Left lung (tissue), 10 donors: Measurements from ENCODE around the gene ATF5. TPM values are rescaled to one million over a fixed set of nuclear protein-coding genes. Genes with fewer than 3 reads are reported as not detected.
"Not testable (repeated sequence)": the region's sequence is repeated elsewhere in the genome, so short reads cannot be mapped to it uniquely, and the experiment has no call there.

Experiments
- ATAC-seq: fragments of 200-7000 bp; cut with Tn5 transposase; one replicate; pipeline ENCODE4 v1.9.1; 2020; ENCODE audit warnings: moderate library complexity
- DNase-seq, 4 donors: peaks; one replicate each; pipeline ENCODE4 v3.0.0-alpha.2; 2013 to 2020
- H3K27ac ChIP-seq, 2 donors: fragments of 200-600 bp; sonication (generic) in 1 of 2; one replicate each; pipeline versions ENCODE4 v1.5.0 to v1.8.0; 2020 to 2021
- H3K27me3 ChIP-seq, 2 donors: fragments of 200-600 bp; sonication (generic) in 1 of 2; one replicate each; pipeline versions ENCODE4 v1.5.0 to v1.8.0; 2020 to 2021
- H3K36me3 ChIP-seq, 2 donors: fragments of 200-600 bp; sonication (generic) in 1 of 2; one replicate each; pipeline versions ENCODE4 v1.5.0 to v1.8.0; 2020 to 2021
- H3K4me1 ChIP-seq, 2 donors: fragments of 200-600 bp; one replicate each; pipeline ENCODE4 v1.8.0; 2021
- H3K4me3 ChIP-seq, 2 donors: fragments of 200-600 bp; sonication (generic) in 1 of 2; one replicate each; pipeline versions ENCODE4 v1.5.0 to v1.8.0; 2020 to 2021; ENCODE audit warnings: mild to moderate bottlenecking in 1 of 2
- H3K9me3 ChIP-seq, 2 donors: fragments of 200-600 bp; sonication (generic) in 1 of 2; one replicate each; pipeline versions ENCODE4 v1.5.0 to v1.8.0; 2020 to 2021
- CTCF ChIP-seq, 2 donors: fragments of 200-600 bp; sonication (generic) in 1 of 2; IDR thresholded peaks; one replicate each; pipeline versions ENCODE4 v1.5.0 to v1.8.0; 2021; ENCODE audit warnings: antibody characterized with exemption in 2 of 2
- intact Hi-C, 2 donors: fragments of 100-400 bp; cut with DNase I; formaldehyde crosslinking; loops; one replicate each; pipeline versions ENCODE4 v1.11.2 to v1.14.2; 2022
- polyA plus RNA-seq, 6 donors: library from polyadenylated mRNA; unstranded; fragments of 120-200 nt; gene quantifications; one replicate each; pipeline ENCODE4 v1.2.1, GENCODE V29; 2013; ENCODE audit not compliant: insufficient read length in 6 of 6
- total RNA-seq, 2 donors: library from RNA; stranded (reverse); fragmentation: NEBNext Ultra II Directional; extraction: Animal tissue kit (Norgen Biotek cat#: 25700); gene quantifications; one replicate each; pipeline ENCODE4 v1.2.1, GENCODE V29; 2021
- donor health status: DM: no; HTN: yes; CAD: no.
- donor health status: DM: no; HTN: no; CAD: no.

Gene ATF5
- total and polyA plus RNA-seq, 8 donors, result 17.4 to 29.6 (median 25.8) TPM

- DNase-seq, result peak in 1 of 4 donors; percentile 57
- no peaks in the 10 kb centered on the region for H3K27me3 ChIP-seq
- H3K9me3 ChIP-seq, result no peaks in the 10 kb centered on the region
- H3K4me3 ChIP-seq, result no peak overlapping the region
- peak; percentile 31 for ATAC-seq
- no peak for TF ChIP-seq CTCF (IDR thresholded peaks at IDR 0.05)
- intact Hi-C loops, result no loop called here
- H3K27ac ChIP-seq, result no peak overlapping the region
- H3K4me1 ChIP-seq, result peaks cover 0 to 67% of the 10 kb centered on the region in 2 donors
- H3K36me3 ChIP-seq, result peaks cover 0 to 80% of the 10 kb centered on the region in 2 donors
Observed at GRCh38 chr19:49923055-49924003, 5.7 kb upstream of the ATF5 start.

- peaks cover 0 to 77% of the 10 kb centered on the region in 2 donors for H3K36me3 ChIP-seq
- H3K4me1 ChIP-seq, result peaks cover 0 to 69% of the 10 kb centered on the region in 2 donors
- H3K27me3 ChIP-seq, result no peaks in the 10 kb centered on the region
- H3K27ac ChIP-seq, result no peak overlapping the region
- ATAC-seq, result no peak
- intact Hi-C loops, result no loop called here
- no peaks in the 10 kb centered on the region for H3K9me3 ChIP-seq
- TF ChIP-seq CTCF (IDR thresholded peaks at IDR 0.05), result no peak
- peak in 1 of 4 donors; percentile 49 for DNase-seq
- no peak overlapping the region for H3K4me3 ChIP-seq
Observed at GRCh38 chr19:49924004-49924880, 4.8 kb upstream of the ATF5 start.

GRCh38 chr19:49924881-49925210, 4.2 kb upstream of the ATF5 start:
- Histone ChIP-seq H3K36me3 (peaks cover 0 to 77% of the 10 kb centered on the region in 2 donors), H3K4me1 (peaks cover 0 to 71% of the 10 kb centered on the region in 2 donors)
- ATAC-seq, H3K4me3 ChIP-seq, H3K9me3 ChIP-seq, intact Hi-C loops, H3K27me3 ChIP-seq, H3K27ac ChIP-seq: not testable (repeated sequence)
- DNase-seq, result peak in 1 of 4 donors; percentile 37

- DNase-seq (peak in 1 of 4 donors; percentile 2), ATAC-seq (no peak)
- Histone ChIP-seq H3K9me3 (no peaks in the 10 kb centered on the region), H3K4me1 (peaks cover 0 to 77% of the 10 kb centered on the region in 2 donors), H3K27ac (no peak overlapping the region), H3K36me3 (peaks cover 0 to 75% of the 10 kb centered on the region in 2 donors), H3K27me3 (no peaks in the 10 kb centered on the region), H3K4me3 (no peak overlapping the region)
- TF ChIP-seq CTCF (IDR thresholded peaks at IDR 0.05), result no peak
- intact Hi-C loops, result no loop called here
Observed at GRCh38 chr19:49925486-49925885, 3.5 kb upstream of the ATF5 start.

GRCh38 chr19:49926515-49926914, 2.5 kb upstream of the ATF5 start:
- H3K36me3 ChIP-seq, result peaks cover 0 to 69% of the 10 kb centered on the region in 2 donors
- ATAC-seq, result no peak
- H3K4me1 ChIP-seq, result peaks cover 0 to 78% of the 10 kb centered on the region in 2 donors
- no peak for TF ChIP-seq CTCF (IDR thresholded peaks at IDR 0.05)
- no peaks in the 10 kb centered on the region for H3K27me3 ChIP-seq
- intact Hi-C loops, result no loop called here
- DNase-seq, result peak in 1 of 4 donors; percentile 13
- H3K9me3 ChIP-seq, result no peaks in the 10 kb centered on the region
- no peak overlapping the region for H3K4me3 ChIP-seq
- H3K27ac ChIP-seq, result no peak overlapping the region
